HL-60 (cell line): ENCODE data around the gene RHBG.
A peak's percentile ranks its signal among the peaks of the same experiment; 100 is the strongest.

Experiments
- DNase-seq, 2 experiments: peaks; one replicate each; pipeline ENCODE4 v3.0.0-alpha.2; 2010 to 2020; ENCODE audit warnings: low read depth in 1 of 2, low spot score in 1 of 2
- H3K27ac ChIP-seq: fragments of 250-450 bp; sonication (Bioruptor Pico); replicated peaks from 2 replicates; pipeline ENCODE4 v1.5.1; 2020; ENCODE audit warnings: mild to moderate bottlenecking, moderate library complexity
- H3K27me3 ChIP-seq: fragments of 250-450 bp; sonication (Bioruptor Pico); 2 replicates; pipeline ENCODE4 v1.5.1; 2021; ENCODE audit warnings: mild to moderate bottlenecking, moderate library complexity; ENCODE audit not compliant: insufficient read depth, poor library complexity, severe bottlenecking
- H3K4me3 ChIP-seq: replicated peaks from 2 replicates; pipeline ENCODE4 v1.5.1; 2011; ENCODE audit warnings: mild to moderate bottlenecking, control low read depth, low read length; ENCODE audit not compliant: insufficient read depth
- CTCF ChIP-seq: IDR thresholded peaks from one replicate; pipeline ENCODE4 v1.5.1; 2011; ENCODE audit warnings: low read length, control low read depth, inconsistent platforms; ENCODE audit not compliant: insufficient read depth
- GABPA ChIP-seq: IDR thresholded peaks from 2 replicates; pipeline ENCODE4 v1.6.1; 2012; ENCODE audit warnings: low read depth
- POLR2AphosphoS5 ChIP-seq: IDR thresholded peaks from 2 replicates; pipeline ENCODE4 v1.6.1; 2012; ENCODE audit warnings: low read depth
- REST ChIP-seq: IDR thresholded peaks from 2 replicates; pipeline ENCODE4 v1.6.1; 2012; ENCODE audit warnings: low read depth; ENCODE audit not compliant: insufficient replicate concordance
- SPI1 ChIP-seq: IDR thresholded peaks from 2 replicates; pipeline ENCODE4 v1.6.1; 2012; ENCODE audit warnings: low read depth, mild to moderate bottlenecking, borderline replicate concordance

Gene RHBG

GRCh38 chr1:156356875-156357534 lies 12.0 kb upstream of the RHBG start:
- no peak overlapping the region for H3K27ac ChIP-seq
- no peak overlapping the region for H3K4me3 ChIP-seq
- H3K27me3 ChIP-seq = peaks cover 8% of the 10 kb centered on the region
- TF ChIP-seq SPI1 (no peak), REST (no peak), POLR2AphosphoS5 (no peak), CTCF (peak; percentile 85), GABPA (no peak)
- DNase-seq = peak; percentile 46 to 50

- Histone ChIP-seq H3K27ac (no peak overlapping the region), H3K4me3 (no peak overlapping the region), H3K27me3 (peaks cover 8% of the 10 kb centered on the region)
- TF ChIP-seq SPI1 (no peak), REST (no peak), GABPA (no peak), CTCF (no peak), POLR2AphosphoS5 (no peak)
- DNase-seq = no peak
These were observed 11.0 kb upstream of the RHBG start for GRCh38 chr1:156357977-156358376.

- Histone ChIP-seq H3K27ac (no peak overlapping the region), H3K27me3 (peaks cover 8% of the 10 kb centered on the region), H3K4me3 (no peak overlapping the region)
- no peak for TF ChIP-seq REST
- TF ChIP-seq SPI1 = no peak
- no peak for TF ChIP-seq POLR2AphosphoS5
- no peak for TF ChIP-seq GABPA
- TF ChIP-seq CTCF = no peak
- DNase-seq = no peak
These were observed 10.4 kb upstream of the RHBG start for GRCh38 chr1:156358641-156359040.
